Measurements from ENCODE around the gene CPEB1.
A peak's percentile ranks its signal among the peaks of the same experiment; 100 is the strongest.
"Not testable (repeated sequence)": the region's sequence is repeated elsewhere in the genome, so short reads cannot be mapped to it uniquely, and the experiment has no call there.

The CPEB1 gene

GRCh38 chr15:82504074-82504473, 143.1 kb downstream of the CPEB1 start:
- H3K4me3 ChIP-seq (ENCODE audit: low read depth, low read length), result not testable (repeated sequence)

DNA sequence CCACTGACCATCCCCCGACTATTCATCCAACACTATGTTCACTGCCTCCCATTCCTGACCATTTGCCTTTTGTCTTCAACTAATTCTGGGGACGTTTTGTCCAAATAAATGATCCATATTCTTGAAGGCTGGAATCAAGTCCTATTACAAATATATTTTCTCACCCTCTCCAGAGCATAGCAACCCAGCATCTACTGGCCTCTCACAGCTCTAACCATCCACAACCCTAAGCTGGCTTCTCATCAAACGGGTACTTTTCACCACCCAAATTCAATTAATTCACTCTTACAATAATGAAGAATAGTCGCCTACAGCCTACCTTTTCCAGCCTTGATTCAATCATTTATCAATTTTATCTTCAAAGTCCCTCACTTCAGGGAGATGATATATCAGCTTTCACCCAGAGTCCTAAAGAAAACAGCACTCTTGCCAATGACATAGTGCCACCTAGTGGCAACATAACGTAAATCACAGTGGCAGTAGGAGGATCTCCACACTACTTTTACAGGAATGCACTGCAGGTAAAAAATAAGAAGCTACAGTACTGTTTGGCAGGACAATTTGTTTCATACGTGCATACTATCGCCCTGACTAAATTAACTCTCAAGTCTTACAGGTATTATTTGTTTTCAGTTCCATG, 144.3 kb downstream of the CPEB1 start:
- not testable (repeated sequence) for DNase-seq (ENCODE audit: low read depth); H3K4me3 ChIP-seq (ENCODE audit: low read depth, low read length)
- peak; percentile 20 for TF ChIP-seq CTCF (IDR thresholded peaks at IDR 0.05; ENCODE audit: low read depth, low read length)

More at GRCh38 chr15:82504074-82504473, 143.1 kb downstream of the CPEB1 start:
- not testable (repeated sequence) for DNase-seq (ENCODE audit: low read depth)

DNA sequence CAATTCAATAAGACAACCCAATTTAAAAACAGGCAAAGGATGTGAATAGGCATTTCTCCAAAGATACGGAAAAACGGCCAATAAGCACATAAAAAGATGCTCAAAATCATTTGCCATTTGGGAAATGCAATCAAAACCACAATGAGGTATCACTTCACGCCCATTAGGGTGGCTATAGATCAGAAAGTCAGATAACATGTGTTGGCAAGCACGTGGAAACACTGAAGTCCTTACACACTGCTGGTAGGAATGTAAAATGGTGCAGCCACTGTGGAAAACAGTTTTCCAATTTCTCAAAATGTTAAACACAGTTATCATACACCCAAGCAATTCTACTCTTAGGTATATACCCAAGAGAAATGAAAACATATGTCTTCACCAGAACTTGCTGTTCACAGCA, 146.4 kb downstream of the CPEB1 start:
- H3K4me3 ChIP-seq (ENCODE audit: low read depth, low read length); DNase-seq (ENCODE audit: low read depth): not testable (repeated sequence)

- not testable (repeated sequence) for H3K4me3 ChIP-seq (ENCODE audit: low read depth, low read length); DNase-seq (ENCODE audit: low read depth)
Measured at GRCh38 chr15:82497978-82498377, 149.2 kb downstream of the CPEB1 start.

Data from NB4 (cell line).